Measurements from ENCODE around the gene RNASE12. TPM values are rescaled to one million over a fixed set of nuclear protein-coding genes. Genes with fewer than 3 reads are reported as not detected.
"Not testable (repeated sequence)": the region's sequence is repeated elsewhere in the genome, so short reads cannot be mapped to it uniquely, and the experiment has no call there.

Gene RNASE12
- total RNA-seq, 6 donors from 2014 or later, result not detected

GRCh38 chr14:20569865-20570264 is 21.3 kb downstream of the RNASE12 start:
- not testable (repeated sequence) for H3K4me3 ChIP-seq; DNase-seq; H3K4me1 ChIP-seq; ATAC-seq (ENCODE audit: low FRiP score in 2 of 2); H3K27me3 ChIP-seq; H3K36me3 ChIP-seq; H3K27ac ChIP-seq
- H3K9me3 ChIP-seq, result peaks cover 7 to 21% (median 15%) of the 10 kb centered on the region in 4 donors
- WGBS, 2 donors, result 88 to 93% methylated on average over 2 of the region's 2 CpGs

DNA sequence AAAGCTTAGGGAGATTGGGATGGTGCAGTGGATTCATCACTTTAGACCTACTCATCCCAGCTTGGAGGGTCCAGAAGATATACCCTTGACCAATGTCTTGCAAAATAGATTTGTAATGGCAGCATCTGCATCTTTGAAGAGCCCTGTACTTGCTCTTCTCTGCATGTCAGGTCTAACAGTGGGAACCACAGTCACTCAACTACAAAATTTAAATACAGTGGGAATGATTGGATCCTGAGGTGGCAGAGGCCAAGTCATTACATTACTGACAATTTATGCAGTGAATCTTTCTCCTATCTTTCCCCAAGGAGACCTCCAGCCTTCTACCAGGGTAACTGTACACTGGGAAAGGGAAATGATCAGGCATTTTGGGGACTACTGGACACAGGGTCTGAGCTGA is 22.1 kb downstream of the RNASE12 start:
- no peak overlapping the region for H3K27ac ChIP-seq
- no peak overlapping the region for H3K4me3 ChIP-seq
- H3K36me3 ChIP-seq, result no peaks in the 10 kb centered on the region
- H3K4me1 ChIP-seq, result no peaks in the 10 kb centered on the region
- no peak for ATAC-seq (ENCODE audit: low FRiP score in 2 of 2)
- no peaks in the 10 kb centered on the region for H3K27me3 ChIP-seq
- TF ChIP-seq, protein P1, sequence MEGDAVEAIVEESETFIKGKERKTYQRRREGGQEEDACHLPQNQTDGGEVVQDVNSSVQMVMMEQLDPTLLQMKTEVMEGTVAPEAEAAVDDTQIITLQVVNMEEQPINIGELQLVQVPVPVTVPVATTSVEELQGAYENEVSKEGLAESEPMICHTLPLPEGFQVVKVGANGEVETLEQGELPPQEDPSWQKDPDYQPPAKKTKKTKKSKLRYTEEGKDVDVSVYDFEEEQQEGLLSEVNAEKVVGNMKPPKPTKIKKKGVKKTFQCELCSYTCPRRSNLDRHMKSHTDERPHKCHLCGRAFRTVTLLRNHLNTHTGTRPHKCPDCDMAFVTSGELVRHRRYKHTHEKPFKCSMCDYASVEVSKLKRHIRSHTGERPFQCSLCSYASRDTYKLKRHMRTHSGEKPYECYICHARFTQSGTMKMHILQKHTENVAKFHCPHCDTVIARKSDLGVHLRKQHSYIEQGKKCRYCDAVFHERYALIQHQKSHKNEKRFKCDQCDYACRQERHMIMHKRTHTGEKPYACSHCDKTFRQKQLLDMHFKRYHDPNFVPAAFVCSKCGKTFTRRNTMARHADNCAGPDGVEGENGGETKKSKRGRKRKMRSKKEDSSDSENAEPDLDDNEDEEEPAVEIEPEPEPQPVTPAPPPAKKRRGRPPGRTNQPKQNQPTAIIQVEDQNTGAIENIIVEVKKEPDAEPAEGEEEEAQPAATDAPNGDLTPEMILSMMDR (IDR thresholded peaks at IDR 0.05), result no peak
- TF ChIP-seq POLR2A (IDR thresholded peaks at IDR 0.05) (no peak), POLR2AphosphoS5 (IDR thresholded peaks at IDR 0.05) (no peak), EP300 (IDR thresholded peaks at IDR 0.05) (no peak)
- DNase-seq, result no peak
- H3K9me3 ChIP-seq, result peaks cover 7 to 21% (median 15%) of the 10 kb centered on the region in 4 donors

GRCh38 chr14:20568393-20568792 is 22.8 kb downstream of the RNASE12 start:
- Histone ChIP-seq H3K27ac (no peak overlapping the region), H3K27me3 (no peaks in the 10 kb centered on the region), H3K4me1 (no peaks in the 10 kb centered on the region), H3K9me3 (peaks cover 7 to 21% (median 15%) of the 10 kb centered on the region in 4 donors), H3K4me3 (no peak overlapping the region), H3K36me3 (no peaks in the 10 kb centered on the region)
- ATAC-seq (ENCODE audit: low FRiP score in 2 of 2) (no peak), DNase-seq (no peak)
- WGBS, 2 donors, result 81 to 84% methylated on average over 3 of the region's 3 CpGs
- TF ChIP-seq POLR2AphosphoS5 (IDR thresholded peaks at IDR 0.05) (no peak), EP300 (IDR thresholded peaks at IDR 0.05) (no peak), POLR2A (IDR thresholded peaks at IDR 0.05) (no peak)
- TF ChIP-seq, protein P1 (IDR thresholded peaks at IDR 0.05), result no peak

GRCh38 chr14:20567199-20567598 is 24.0 kb downstream of the RNASE12 start:
- WGBS, 2 donors, result 93% methylated on average over 1 of the region's 1 CpG

GRCh38 chr14:20564501-20564997 is 26.6 kb downstream of the RNASE12 start:
- ATAC-seq (ENCODE audit: low FRiP score in 2 of 2) (no peak), DNase-seq (no peak)
- Histone ChIP-seq H3K4me1 (no peaks in the 10 kb centered on the region), H3K9me3 (peaks cover 7 to 18% (median 14%) of the 10 kb centered on the region in 4 donors), H3K36me3 (no peaks in the 10 kb centered on the region), H3K4me3 (no peak overlapping the region), H3K27me3 (no peaks in the 10 kb centered on the region), H3K27ac (no peak overlapping the region)
- 92% methylated on average over 2 of the region's 2 CpGs; no CpG with 5 or more reads in 1 of the 2 donors for WGBS, 2 donors
- TF ChIP-seq, protein P1 (IDR thresholded peaks at IDR 0.05), result no peak
- no peak for TF ChIP-seq POLR2AphosphoS5 (IDR thresholded peaks at IDR 0.05)
- TF ChIP-seq POLR2A (IDR thresholded peaks at IDR 0.05), result no peak

More at GRCh38 chr14:20567199-20567598, 24.0 kb downstream of the RNASE12 start:
- peaks cover 7 to 21% (median 15%) of the 10 kb centered on the region in 4 donors for H3K9me3 ChIP-seq
- H3K4me3 ChIP-seq; ATAC-seq (ENCODE audit: low FRiP score in 2 of 2); DNase-seq; H3K27me3 ChIP-seq; H3K4me1 ChIP-seq; H3K36me3 ChIP-seq; H3K27ac ChIP-seq: not testable (repeated sequence)

- Histone ChIP-seq H3K27me3 (no peaks in the 10 kb centered on the region), H3K9me3 (peaks cover 7 to 13% (median 8%) of the 10 kb centered on the region in 4 donors), H3K4me1 (no peaks in the 10 kb centered on the region), H3K27ac (no peak overlapping the region), H3K36me3 (no peaks in the 10 kb centered on the region), H3K4me3 (no peak overlapping the region)
- ATAC-seq (ENCODE audit: low FRiP score in 2 of 2), result no peak
- 74 to 97% methylated on average over 1 of the region's 1 CpG for WGBS, 2 donors
- TF ChIP-seq EP300 (IDR thresholded peaks at IDR 0.05) (no peak), POLR2AphosphoS5 (IDR thresholded peaks at IDR 0.05) (no peak), POLR2A (IDR thresholded peaks at IDR 0.05) (no peak)
- TF ChIP-seq, protein P1 (IDR thresholded peaks at IDR 0.05), result no peak
- DNase-seq, result no peak
Measured at GRCh38 chr14:20563971-20564370, 27.2 kb downstream of the RNASE12 start.
